HG03159 (cell line): ENCODE results near the gene SETDB1.

Experiments used
- ATAC-seq: cut with Tn5 transposase; IDR thresholded peaks from one replicate; pipeline ENCODE4 v1.9.1; 2021; ENCODE audit warnings: mild to moderate bottlenecking, moderate library complexity; ENCODE audit not compliant: unreplicated experiment

The SETDB1 gene

DNA sequence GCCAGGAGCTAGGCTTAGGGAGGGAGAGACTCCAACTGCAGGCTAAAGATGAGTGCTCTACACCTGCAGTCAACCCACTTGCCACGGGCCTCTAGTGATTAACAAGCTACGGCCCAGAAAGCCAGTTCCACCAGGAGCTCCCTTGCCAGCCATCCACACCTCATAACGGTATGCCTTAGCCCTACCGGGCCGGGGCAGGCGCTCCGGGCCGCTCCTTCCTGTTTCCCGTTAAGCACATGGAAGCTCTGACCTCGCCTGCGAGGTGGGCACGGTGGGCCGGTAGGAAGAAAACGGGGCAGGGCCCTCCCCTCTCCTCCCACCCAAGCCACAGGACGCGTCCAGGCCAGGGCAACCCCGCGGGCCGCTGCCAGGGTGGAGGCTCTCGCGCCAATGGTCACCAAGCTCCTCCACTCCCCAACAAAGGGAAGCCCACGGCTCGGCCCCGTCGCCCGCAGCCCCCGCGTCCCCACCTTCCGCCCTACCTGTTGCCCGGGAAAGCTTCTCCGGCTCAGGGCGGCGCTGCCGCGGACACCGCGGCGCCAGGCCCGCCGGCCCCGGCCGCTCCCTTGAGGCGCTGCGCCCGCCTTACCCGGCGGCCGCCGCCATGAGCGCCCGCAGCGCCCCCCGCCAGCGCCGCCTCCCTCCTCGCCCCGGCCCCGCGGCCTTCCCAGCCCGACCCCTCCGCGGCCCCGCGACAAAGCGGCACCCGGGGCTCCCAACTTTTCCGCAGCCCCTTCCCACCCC is 47.8 kb downstream of the SETDB1 start:
- ATAC-seq: peak; percentile 35

DNA sequence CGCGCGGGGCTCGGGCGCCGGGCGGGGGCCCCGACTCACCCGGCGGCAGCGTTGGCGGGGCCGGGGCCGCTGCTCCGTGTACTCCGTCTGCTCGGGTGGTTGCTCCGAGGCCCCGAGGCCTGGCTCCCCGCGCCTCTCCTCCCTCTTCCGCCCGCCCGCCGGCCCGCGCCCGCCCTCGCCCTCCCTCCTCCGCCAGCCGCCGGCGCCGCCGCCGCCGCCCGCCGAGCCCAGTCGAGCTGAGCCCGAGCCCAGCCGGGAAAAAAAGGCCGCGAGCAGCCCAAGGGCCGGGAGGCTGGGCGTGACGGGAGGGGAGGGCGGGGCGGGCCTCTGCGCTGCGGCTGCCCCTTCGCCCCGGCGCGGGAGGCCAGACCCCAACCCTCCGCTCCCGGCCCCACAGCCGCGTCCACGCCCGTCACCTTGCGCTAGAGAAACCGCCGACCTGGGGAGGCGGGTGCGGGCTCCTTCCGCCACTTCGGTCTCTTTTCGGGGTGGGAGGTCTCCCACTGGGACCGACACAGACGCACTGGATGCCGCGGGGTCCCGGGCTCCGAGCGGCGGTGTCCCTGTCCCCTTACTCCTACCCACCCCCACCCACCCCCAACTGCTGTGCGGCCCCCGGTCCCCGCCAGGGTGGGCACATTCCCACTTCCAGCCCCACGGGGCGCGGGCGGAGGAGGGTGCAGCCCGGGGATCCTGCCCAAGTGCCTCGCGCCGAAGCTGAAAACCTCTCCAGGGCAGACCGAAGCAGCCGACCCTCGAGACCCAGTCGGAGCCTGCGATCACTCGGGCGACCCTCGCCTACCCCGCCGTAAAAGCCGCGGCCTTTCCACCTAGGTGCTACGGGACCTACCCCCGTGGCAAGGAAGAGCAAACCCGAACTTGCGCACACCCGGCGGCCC is 48.7 kb downstream of the SETDB1 start, which contains the start of gene CERS2:
Gene CERS2, minus strand, starts transcription at position 256 of the 899 bp plus-strand sequence. CDS start 5,745 bp downstream, outside the sequence.
- peak; percentile 47 for ATAC-seq

DNA sequence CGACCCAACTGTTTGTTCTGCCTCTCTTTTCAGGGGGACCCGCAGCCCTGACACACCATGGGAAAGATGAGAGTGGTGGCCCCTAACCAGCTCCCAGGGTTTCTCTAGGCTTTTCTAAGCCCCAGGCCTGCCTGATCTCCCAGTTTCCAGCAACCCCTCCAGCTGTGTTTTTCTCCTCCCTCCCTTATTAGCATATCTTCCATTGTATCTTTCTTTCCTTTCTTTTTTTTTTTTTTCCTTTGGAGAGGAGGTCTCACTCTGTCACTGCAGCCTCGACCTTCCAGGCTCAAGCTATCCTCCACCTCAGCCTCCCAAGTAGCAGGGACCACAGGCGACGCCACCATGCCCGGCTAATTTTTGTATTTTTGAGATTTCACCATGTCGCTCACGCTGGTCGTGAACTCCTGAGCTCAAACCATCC is 50.2 kb downstream of the SETDB1 start:
- no peak for ATAC-seq

DNA sequence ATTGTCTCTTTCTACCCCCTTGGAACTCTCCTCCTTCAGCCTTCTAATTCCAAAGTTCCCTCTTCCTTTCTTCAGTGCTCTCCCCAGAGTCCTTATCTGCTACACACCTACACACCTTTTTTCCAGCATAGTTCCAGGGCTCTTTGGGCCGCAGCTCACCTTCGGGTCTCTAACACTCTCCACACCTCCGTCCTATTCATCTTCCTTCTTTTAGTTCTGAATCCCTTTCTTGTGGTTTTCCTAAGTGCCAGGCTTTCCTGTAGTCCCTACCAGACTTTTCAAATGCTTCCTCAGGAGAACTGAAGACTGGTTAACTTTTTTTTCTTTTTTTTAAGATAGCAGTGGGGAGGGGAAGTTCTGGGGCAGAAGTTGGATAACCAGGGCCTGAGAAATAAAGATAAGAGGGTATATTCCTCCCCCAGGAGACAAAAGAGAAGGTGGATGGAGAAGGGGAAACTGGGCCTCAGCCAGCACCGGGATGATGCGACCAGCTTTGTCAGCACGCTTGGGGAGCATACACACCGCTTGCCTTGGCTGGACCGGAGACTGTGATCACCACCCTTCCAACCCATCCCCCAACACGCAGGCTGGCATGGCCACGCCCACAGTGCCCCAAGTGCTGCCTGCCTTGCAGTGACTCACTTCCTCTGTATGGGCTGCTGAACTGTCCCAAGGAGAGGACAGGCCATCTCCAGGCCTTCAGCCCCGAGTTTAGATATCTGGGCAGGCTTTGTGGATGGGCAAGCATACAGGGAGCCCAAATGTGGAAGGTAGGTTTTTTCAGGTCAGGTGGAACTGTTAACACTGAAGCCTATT is 50.9 kb downstream of the SETDB1 start:
- no peak for ATAC-seq

DNA sequence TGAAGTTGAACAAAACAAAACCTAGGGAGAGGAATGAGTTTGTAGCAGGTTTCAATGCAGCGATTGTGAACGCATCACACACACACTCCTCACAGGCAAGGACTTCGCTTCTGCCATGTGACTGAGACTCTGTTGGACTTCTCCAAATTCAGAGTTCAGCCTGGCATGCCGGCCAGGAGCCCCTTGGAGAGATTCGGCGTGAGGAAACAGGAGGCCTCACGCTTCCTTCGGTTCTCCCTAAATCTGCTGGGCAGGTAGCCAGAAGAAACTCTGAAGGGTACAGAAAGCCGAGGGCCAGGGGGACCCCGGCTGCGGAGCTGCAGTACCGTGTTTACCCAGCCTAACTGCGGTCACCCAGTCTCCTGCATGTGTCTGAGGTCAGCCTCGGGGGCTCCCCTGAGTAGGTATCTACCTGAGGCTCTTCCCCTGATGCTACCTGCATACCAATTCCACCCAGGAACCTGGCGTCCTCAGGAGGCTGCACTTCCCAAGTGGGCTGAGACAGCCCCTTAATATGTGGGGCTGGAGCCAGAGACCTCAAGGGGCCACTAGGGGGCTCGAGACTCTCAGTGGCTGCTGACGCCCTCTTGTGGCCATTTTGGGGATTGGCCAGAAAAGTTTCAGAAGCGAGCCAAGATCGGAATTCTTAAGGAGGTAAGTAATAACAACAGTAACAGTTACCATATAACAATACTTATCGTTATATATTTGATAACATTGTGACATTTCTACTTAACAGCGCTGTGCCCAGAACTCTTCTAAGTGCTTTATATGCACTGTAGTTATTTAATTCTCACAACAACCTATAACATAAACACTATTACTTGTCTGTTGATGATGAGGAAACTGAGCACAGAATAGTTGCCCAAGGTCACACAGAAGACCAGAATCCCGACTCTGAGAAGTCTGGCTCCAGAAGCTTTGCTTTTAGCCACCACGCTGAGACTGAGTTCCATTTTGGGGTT is 53.2 kb downstream of the SETDB1 start:
- ATAC-seq: no peak

DNA sequence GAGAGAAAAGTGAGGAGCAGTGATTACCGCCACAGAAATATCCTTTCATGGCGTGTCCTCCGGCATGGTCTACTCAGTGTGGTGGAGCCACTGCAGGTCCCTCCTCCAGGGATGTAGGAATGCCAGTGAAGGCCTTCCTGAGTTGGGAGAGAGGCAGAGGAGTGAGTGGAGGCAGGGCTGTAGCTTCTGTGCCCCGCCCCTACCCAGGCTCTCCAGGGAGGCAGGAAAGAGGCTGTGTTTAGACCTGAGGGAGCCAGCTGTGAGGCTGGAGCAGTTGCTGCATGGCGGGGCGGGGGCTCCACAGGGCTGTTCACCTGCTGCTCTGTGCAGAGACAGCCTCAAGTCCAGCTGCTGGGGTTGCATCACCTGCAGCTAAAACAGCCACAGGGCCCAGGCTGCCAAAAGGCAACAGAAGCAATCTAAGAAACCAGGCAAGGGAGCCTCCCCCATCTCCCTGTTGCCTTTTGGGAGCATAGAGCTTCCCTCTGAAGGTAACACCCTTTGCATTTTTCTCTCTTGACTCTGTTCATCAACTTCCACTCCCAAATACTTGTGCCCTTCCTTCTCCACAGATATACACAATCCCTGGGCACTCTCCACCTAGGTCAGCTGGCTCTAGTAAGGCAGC is 55.1 kb downstream of the SETDB1 start:
- ATAC-seq: no peak

DNA sequence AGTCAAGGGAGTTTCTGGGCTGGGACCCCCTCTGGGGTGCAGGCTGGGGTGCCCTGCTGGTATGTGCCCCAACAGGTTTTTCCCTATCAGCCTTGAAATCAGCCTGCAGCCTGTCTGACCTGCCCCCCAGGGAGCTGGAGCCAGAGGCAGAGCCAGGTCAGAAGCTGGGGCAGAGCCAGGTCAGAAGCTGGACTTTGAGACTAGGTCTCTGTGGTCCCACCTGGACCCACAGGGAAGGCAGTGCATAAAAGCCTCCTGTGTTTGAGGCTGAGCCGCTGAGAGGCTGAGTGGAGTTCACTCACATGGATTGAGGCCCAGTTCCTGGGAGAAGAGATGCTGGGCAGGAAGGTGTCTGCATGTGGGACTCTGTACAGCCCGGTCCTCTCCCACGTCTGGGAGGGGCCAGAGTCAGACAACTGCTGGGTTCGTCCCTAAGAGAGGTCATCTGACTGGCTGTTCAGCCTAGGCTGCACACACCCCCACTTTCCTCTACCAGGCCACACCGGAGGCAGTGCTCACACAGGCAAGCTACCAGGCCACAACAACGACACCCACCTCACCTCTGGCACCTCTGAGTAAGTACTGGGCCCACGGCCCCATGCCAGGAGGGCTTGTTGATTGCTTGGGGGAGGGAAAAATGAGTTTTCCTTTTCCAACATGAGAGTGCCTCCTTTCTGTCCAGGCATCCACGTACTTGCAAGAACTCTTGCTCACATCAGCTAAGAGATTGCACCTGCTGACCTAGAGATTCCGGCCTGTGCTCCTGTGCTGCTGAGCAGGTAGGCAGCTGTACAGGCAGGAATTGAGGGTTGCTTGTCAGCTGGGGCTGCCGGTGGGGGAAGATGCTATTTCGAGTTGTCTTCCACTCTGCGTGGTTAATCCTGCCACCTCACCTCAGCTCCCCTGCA is 55.9 kb downstream of the SETDB1 start, which contains the start of gene ANXA9:
Gene ANXA9, plus strand, starts transcription at position 488 of the 908 bp plus-strand sequence. CDS start 814 bp downstream, outside the sequence.
- ATAC-seq: no peak

DNA sequence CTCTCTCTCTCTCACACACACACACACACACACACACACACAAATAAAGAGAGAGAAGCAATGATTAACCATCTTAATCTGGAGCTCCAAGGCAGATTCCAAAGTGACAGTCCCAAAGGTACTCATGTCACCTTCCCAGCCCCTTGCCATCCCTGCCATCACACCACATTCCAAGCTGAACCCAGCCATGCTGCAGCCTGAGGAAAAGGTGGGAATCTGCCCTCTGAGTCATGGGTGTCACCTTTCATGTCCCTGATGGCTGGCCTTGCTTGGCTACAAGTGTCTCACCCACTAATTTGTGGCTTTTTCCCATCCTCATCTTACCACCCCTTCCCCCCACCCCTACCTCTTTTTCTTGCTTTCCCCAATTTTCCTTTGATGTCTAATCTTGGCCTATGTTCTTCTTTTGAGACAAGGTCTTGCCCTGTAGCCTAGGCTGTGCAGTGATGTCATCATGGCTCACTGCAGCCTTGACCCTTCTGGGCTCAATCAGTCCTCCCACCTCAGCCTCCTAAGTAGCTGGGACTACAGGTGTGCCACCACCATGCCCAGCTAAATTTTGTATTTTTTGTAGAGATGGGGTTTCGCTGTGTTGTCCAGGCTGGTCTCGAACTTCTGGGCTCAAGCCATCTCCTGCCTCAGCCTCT is 59.1 kb downstream of the SETDB1 start:
- no peak for ATAC-seq

DNA sequence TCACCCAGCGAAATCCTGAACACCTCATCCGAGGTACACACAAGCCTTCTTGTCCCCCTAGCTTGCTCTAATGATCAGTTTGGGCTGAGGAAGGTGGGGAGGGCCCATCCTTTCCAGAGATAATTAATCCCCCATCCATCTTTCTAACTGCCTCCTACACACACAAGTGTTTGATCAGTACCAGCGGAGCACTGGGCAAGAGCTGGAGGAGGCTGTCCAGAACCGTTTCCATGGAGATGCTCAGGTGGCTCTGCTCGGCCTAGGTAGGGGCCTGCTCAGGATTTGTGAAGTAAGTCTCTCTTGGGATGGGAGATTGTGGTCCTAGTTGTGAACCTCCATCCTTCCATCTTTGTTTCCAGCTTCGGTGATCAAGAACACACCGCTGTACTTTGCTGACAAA is 61.8 kb downstream of the SETDB1 start:
- no peak for ATAC-seq

DNA sequence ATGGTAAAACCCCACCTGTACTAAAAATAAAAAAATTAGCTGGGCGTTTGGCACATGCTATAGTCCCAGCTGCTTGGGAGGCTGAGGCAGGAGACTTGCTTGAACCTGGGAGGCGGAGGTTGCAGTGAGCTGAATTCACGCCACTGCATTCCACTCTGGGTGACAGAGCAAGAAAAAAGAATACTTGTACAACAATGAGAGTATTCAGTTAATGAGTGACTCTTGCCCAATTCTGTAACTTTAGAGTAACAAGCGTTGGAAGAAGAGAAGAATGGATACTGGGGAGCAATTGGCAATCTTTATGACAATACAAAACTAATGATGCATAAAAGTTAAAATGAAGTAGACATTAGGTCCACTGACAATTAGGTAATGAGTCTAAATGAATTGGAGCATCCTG is 66.5 kb downstream of the SETDB1 start:
- no peak for ATAC-seq

DNA sequence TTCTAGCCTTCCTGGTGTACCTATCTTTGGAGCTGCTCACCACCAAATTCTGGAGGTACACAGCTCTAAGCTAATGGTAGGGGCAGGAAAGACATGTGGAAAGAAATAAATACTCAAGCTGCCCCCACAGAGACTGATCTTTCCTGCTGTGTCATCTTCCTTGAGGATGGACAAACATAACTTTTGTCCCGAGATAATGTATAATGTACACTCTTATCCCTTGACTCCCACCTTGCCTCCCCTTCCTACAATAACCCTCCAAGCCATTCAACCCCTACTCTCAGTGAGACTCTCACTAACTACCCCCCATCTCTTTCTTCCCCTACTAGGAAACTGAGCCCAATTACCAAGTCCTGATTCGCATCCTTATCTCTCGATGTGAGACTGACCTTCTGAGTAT is 68.1 kb downstream of the SETDB1 start:
- ATAC-seq: no peak

DNA sequence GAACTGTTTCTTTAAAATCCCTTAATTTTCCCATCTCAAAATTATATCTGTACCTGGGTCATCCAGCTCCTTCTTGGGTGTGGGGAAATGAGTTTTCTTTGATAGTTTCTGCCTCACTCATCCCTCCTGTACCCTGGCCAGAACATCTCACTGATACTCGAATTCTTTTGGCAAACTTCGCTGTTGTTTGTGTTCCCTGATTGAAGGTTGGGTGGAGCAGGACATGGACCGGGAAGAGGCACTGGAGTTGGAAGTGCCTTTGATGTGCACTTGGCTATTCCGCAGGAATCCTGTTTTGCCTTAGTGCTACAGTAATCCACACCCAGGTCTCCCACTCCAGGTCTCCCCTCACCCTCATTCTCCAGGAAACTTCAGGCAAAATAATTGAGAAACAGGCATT is 69.3 kb downstream of the SETDB1 start:
- ATAC-seq: no peak

DNA sequence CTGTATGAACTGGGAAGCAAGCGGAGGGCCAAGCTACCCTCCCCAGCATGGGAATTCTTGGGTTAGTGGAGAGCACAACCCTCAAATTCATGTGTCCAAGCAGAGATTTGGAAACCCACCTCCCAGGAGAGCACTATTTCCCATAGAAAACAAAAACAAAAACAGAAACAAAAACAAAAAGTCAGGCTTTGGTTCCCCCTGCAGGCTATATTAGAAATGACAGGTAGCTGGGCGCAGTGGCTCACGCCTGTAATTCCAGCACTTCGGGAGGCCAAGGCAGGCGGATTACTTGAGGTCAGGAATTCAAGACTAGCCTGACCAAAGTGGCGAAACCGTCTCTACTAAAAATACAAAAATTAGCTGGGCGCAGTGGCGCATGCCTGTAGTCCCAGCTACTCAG is 69.7 kb downstream of the SETDB1 start:
- no peak for ATAC-seq

DNA sequence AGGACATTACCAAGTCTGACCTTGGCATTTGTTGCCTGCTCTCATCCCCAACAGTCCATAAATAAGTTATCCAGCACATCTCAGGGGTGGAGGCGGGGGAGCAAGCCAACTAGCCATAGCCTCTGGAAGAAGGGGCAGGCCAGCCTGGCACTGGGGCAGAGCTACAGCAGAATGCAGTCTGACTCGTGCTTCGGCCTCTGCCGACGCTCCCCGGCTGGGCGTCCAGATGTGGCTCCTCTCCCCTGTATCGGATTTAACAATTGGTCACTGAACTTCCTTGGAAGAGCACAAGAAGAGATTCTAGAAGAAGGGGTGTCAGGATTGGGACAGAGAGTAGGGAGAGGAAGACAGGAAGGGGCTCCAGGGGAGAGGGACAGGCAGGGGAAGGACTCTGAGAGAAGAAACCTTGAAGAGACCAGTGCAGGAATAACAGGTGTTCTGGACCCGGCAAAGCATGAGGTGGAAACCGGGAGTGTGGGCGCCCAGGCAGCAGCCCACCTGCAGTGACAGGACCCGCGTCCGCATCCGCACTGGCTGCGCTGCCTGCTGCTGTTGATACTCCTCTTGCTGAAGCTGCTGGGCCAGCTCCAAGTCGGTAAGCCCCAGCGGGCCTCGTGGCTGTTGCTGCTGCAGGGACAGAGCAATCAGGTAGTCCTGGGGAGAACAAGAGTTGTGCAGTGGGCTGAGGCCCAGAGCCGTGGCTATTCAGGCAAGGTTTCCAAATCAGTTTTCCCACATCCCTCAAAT is 71.1 kb downstream of the SETDB1 start:
- ATAC-seq: no peak

DNA sequence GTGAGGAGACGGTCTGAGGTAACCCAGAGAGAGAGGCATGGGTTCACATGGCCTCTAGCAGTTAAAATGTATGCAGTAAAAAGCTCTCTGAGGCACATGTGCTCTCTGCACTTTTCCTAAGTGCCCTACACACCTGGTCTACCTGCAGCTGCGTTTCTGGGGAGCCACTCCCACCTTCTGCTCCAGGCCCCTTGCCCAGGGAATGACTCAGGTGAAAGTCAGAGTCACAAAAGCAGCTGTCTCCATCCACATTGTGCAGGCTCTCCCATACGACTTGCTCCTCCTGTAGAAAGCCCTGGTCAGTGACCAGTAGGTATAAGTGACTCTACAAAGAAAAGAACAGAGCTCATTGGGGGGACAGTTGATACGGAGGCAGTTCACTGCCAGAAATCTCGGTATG is 71.8 kb downstream of the SETDB1 start:
- ATAC-seq: no peak

DNA sequence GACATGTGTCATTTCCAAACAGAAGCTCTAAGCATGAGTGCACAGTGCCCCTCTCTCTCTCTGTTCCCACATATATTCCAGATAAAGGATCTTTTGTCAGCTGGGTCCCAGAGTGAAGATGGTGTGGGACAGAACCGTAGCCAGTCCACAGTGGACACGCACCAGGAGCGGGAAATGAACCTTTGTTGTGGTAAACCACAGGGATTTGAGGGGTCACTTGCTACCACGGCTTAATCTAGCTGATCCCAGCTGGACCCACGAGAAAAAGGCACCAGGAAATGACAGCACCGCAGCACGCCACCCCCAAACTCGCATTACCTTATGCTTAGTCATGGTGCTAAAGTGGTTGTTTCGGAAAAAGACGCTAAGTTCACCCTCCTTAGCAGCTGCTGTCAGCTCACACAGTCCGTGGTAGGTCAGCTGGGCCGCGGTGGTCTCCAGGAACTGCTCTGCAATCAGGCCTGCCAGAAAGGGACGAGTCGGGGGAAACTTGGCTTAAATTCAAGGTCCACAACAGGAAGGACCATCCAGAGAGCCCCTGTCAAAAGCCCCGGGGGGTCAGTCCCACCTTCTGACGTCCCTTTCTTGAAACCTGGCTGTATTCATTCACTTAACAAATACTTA is 73.0 kb downstream of the SETDB1 start:
- ATAC-seq: no peak

DNA sequence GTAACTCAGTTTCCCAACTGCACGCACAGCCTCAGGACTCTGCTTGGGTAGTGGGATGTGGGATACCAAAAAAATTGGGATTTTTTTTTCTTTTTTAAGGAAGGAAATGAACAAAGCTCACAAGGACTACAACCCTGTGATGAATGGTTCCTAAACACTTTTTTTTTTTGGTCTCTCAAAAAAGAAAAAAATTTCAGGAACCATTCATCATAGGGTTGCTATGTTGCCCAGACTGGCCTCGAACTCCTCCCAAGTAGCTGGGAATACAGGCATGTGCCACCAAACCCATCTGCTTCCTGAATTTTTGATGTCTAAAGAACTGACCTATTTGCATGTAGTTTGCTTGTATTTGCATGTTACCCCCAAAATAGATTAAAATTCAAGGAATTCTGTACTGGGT is 73.8 kb downstream of the SETDB1 start:
- ATAC-seq: no peak
